Large intestine (tissue), 3 donors: ENCODE data around the gene ABCB9. TPM values are rescaled to one million over a fixed set of nuclear protein-coding genes. Genes with fewer than 3 reads are reported as not detected.
"Not testable (repeated sequence)": the region's sequence is repeated elsewhere in the genome, so short reads cannot be mapped to it uniquely, and the experiment has no call there.

Experiments used
- DNase-seq, 2 donors: peaks; one replicate each; pipeline versions ENCODE4 v3.0.0 to v3.0.0-alpha.2; 2013
- H3K27ac ChIP-seq: one replicate; pipeline ENCODE4 v1.5.1; 2013; ENCODE audit warnings: low read length
- H3K27me3 ChIP-seq: 2 replicates; pipeline ENCODE4 v1.6.1; 2013; ENCODE audit warnings: low read length; ENCODE audit not compliant: control insufficient read depth, insufficient read depth
- H3K36me3 ChIP-seq: 2 replicates; pipeline ENCODE4 v1.6.1; 2013; ENCODE audit warnings: low read length; ENCODE audit not compliant: control insufficient read depth, insufficient read depth
- H3K4me1 ChIP-seq: one replicate; pipeline ENCODE4 v1.6.1; 2013; ENCODE audit warnings: low read length; ENCODE audit not compliant: control insufficient read depth, insufficient read depth
- H3K4me3 ChIP-seq: one replicate; pipeline ENCODE4 v1.5.1; 2013; ENCODE audit warnings: low read length
- H3K9me3 ChIP-seq: one replicate; pipeline ENCODE4 v1.6.1; 2013; ENCODE audit warnings: mild to moderate bottlenecking, low read depth, low read length, moderate library complexity; ENCODE audit not compliant: control insufficient read depth
- WGBS: methylation state at CpG from one replicate; pipeline ENCODE4 v1.1.5; 2013; ENCODE audit warnings: low lambda C conversion rate; ENCODE audit not compliant: insufficient coverage; 5-methylcytosine and 5-hydroxymethylcytosine counted together
- polyA plus RNA-seq: library from polyadenylated mRNA; unstranded; fragments of 120-200 nt; gene quantifications from one replicate; pipeline ENCODE4 v1.2.1, GENCODE V29; 2013

The ABCB9 gene
- polyA plus RNA-seq, 1 donor: 5.2 TPM

DNA sequence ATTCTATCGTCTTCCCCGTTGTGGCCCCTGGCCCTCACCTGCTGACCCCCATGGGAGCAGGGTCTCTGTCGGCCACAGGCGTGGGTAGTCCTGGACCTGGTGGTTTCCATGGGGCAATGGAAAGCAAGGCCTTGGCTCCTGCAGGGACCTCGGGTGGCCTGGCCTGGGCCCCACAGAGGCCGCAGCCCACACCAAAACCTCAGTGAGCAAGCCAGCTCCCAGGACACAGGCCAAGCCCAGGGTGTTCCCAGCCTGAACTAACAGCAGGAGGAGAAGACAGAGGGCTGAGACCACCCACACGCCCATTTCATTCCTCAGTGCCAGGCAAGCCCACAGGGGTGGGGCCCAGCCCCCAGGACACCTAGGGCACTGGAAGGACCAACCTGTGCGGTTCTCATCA, 16.9 kb downstream of the ABCB9 start:
- Histone ChIP-seq H3K4me1 (peaks cover 17% of the 10 kb centered on the region), H3K36me3 (no peaks in the 10 kb centered on the region), H3K27ac (no peak overlapping the region), H3K9me3 (no peaks in the 10 kb centered on the region), H3K4me3 (no peak overlapping the region), H3K27me3 (no peaks in the 10 kb centered on the region)
- no peak for DNase-seq
- WGBS: no CpG with 5 or more reads among the region's 8 CpGs

- Histone ChIP-seq H3K9me3 (no peaks in the 10 kb centered on the region), H3K4me1 (peaks cover 17% of the 10 kb centered on the region), H3K36me3 (no peaks in the 10 kb centered on the region), H3K27me3 (no peaks in the 10 kb centered on the region), H3K4me3 (no peak overlapping the region), H3K27ac (no peak overlapping the region)
- WGBS: no CpG with 5 or more reads among the region's 14 CpGs
- DNase-seq: no peak
Observed at GRCh38 chr12:122948605-122949004, 17.7 kb downstream of the ABCB9 start.

DNA sequence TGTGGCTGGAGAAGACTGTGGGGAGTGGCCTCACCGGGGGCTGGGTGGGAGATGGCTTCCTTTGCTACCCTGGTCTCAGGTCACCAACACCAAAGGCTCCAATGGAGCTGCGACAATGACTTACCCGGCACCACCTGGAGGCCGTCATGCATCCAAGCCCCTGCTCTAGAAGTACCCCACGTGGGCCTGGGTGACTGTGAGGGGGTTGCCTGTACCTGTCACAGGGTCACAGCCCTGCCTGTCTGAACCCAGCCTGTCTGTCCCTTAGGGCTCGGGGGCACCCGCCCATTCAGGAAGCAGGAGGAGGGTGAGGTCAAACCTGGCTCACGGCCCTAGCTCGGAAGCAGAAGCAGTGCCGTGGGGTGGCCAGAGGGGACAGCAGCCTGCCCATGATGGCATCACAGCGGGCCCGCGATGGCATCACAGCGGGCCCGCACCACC, 18.9 kb downstream of the ABCB9 start:
- Histone ChIP-seq H3K4me3 (no peak overlapping the region), H3K27ac (peak overlapping the region; percentile 82), H3K9me3 (no peaks in the 10 kb centered on the region), H3K4me1 (peaks cover 22% of the 10 kb centered on the region), H3K36me3 (no peaks in the 10 kb centered on the region), H3K27me3 (no peaks in the 10 kb centered on the region)
- no peak for DNase-seq
- no CpG with 5 or more reads among the region's 15 CpGs for WGBS

DNA sequence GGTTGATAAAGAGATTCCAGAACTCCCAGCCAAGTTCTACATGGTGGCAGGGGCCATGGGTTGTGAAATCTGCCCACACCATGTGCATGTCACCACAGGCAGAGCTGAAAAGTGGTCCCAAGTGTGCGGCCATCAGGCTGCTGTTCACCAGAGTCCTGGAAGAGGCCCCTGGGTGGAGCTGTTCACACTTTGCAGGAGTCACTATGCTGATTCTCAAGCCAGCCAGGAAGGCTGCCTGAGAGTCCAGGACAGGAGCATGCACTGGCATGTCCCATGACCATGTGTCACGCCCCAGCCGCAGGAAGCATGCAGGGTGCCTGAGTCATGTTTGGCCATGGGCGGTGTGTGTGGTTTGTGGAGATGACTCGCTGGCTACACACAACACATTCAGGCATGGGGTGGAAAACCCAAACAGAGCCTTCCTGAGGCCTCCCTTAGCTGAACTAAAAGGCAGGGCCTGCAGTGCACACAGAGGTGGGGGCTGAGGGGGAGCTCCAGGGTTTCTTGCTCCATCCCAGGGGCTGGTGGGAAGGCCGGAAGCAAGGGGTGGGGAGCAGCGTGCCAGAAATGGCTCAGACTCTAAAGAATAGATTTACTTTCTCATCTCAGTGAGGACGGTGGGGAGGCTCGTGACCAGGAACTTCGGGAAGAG, 19.4 kb downstream of the ABCB9 start:
- WGBS: no CpG with 5 or more reads among the region's 10 CpGs
- peak; percentile 82 to 84 for DNase-seq
- Histone ChIP-seq H3K36me3 (no peaks in the 10 kb centered on the region), H3K9me3 (no peaks in the 10 kb centered on the region), H3K4me1 (peaks cover 20% of the 10 kb centered on the region), H3K27ac (peak overlapping the region; percentile 82), H3K4me3 (no peak overlapping the region), H3K27me3 (no peaks in the 10 kb centered on the region)

- Histone ChIP-seq H3K36me3 (no peaks in the 10 kb centered on the region), H3K4me1 (peaks cover 12% of the 10 kb centered on the region), H3K27me3 (no peaks in the 10 kb centered on the region), H3K27ac (no peak overlapping the region), H3K4me3 (no peak overlapping the region), H3K9me3 (no peaks in the 10 kb centered on the region)
- WGBS: no CpG with 5 or more reads among the region's 14 CpGs
- no peak for DNase-seq
Observed at GRCh38 chr12:122944605-122945592, 21.4 kb downstream of the ABCB9 start.

DNA sequence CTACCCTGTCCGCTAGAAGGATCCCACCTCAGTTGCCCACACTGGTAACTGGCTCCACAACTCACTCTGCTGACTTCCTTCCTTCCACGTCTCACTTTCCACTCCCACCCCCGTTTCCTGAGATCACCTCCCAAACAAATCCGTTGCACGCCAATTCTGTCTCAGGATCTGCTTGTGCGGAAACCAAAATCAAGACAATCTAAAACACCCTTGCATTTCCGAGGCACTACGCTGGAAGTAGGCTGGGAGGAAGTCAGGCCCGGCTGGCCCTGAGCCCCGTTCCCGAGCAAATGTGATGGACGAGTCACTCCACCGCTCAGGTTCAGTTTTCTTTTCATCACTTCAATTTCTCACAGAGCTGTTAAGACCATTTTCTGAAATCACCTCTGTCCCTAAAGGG, 23.1 kb downstream of the ABCB9 start:
- no peak for DNase-seq
- H3K4me1 ChIP-seq: peaks cover 15% of the 10 kb centered on the region
- no CpG with 5 or more reads among the region's 13 CpGs for WGBS
- no peaks in the 10 kb centered on the region for H3K36me3 ChIP-seq
- H3K4me3 ChIP-seq: no peak overlapping the region
- no peaks in the 10 kb centered on the region for H3K27me3 ChIP-seq
- H3K27ac ChIP-seq: no peak overlapping the region
- H3K9me3 ChIP-seq: no peaks in the 10 kb centered on the region

DNA sequence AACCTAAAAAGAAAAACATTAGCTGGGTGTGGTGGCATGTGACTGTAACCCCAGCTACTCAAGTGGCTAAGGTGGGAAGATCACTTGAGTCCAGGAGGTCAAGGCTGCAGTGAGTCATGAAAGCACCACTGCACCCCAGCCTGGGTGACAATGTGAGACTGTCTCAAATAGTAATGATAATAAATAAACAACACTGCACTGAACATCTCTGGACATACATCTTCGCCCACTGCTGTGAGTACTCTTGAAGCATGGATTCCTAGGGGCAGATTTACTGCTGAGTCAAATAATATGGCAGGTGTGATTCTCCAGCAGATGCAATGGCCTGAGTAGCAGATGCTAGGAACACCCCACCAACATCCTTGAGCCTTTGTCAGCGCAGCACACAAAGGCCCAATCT, 23.6 kb downstream of the ABCB9 start:
- Histone ChIP-seq H3K4me1 (peaks cover 15% of the 10 kb centered on the region), H3K9me3 (no peaks in the 10 kb centered on the region), H3K27me3 (no peaks in the 10 kb centered on the region), H3K4me3 (no peak overlapping the region), H3K27ac (peak overlapping the region; percentile 44), H3K36me3 (no peaks in the 10 kb centered on the region)
- WGBS: no CpG with 5 or more reads among the region's 2 CpGs
- peak in 1 of 2 donors; percentile 64 for DNase-seq

DNA sequence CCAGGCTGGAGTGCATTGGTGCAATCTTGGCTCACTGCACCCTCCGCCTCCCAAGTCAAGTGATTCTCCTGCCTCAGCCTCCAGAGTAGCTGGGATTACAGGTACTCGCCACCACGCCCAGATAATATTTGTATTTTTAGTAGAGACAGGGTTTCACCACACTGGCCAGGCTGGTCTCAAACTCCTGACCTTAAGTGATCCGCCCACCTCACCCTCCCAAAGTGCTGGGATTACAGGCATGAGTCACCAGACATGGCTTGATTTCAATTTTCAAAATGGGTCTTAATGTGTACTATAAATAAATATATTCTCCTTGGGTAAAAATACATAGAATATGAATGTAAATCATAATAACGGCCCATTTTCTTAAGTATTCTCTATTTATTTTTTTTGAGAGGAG, 24.9 kb downstream of the ABCB9 start:
- H3K27me3 ChIP-seq, H3K9me3 ChIP-seq, H3K4me3 ChIP-seq, H3K27ac ChIP-seq, DNase-seq, H3K4me1 ChIP-seq, H3K36me3 ChIP-seq: not testable (repeated sequence)
- WGBS: no CpG with 5 or more reads among the region's 5 CpGs

GRCh38 chr12:122939125-122939524, 27.1 kb downstream of the ABCB9 start:
- Histone ChIP-seq H3K27ac (no peak overlapping the region), H3K9me3 (no peaks in the 10 kb centered on the region), H3K4me3 (no peak overlapping the region), H3K4me1 (peaks cover 7% of the 10 kb centered on the region), H3K27me3 (no peaks in the 10 kb centered on the region), H3K36me3 (no peaks in the 10 kb centered on the region)
- peak in 1 of 2 donors; percentile 41 for DNase-seq
- no CpG with 5 or more reads among the region's 4 CpGs for WGBS

DNA sequence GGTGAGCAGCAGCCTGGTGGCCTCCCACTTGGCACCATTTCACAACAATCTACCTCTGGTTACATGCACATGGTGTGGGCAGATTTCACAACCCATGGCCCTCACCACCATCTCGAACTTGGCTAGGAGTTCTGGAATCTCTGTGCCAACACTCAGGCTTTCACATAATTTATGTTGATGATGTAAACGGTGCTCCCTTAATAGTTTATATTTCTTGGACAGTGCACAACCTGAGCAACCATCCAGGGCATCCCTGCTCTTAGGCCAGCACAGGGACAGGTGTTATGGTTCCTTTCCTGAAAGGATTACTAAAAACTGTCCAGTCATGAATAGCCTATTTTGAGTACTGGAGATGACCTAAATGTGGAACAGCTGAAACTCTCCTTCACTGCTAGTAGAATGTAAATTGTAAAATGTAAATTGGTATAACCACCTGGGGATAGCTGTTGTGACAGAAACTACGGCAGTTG, 28.6 kb downstream of the ABCB9 start:
- no peak overlapping the region for H3K27ac ChIP-seq
- no peak for DNase-seq

More for the DNA sequence above, 28.6 kb downstream of the ABCB9 start:
- H3K27me3 ChIP-seq: no peaks in the 10 kb centered on the region
- H3K4me3 ChIP-seq: no peak overlapping the region
- peaks cover 5% of the 10 kb centered on the region for H3K4me1 ChIP-seq
- H3K9me3 ChIP-seq: no peaks in the 10 kb centered on the region
- no CpG with 5 or more reads among the region's 3 CpGs for WGBS
- no peaks in the 10 kb centered on the region for H3K36me3 ChIP-seq
